HL-60 (cell line): ENCODE measurements around the gene SNAI3.

Experiments used
- CTCF ChIP-seq: IDR thresholded peaks from one replicate; pipeline ENCODE4 v1.5.1; 2011; ENCODE audit warnings: low read length, control low read depth, inconsistent platforms; ENCODE audit not compliant: insufficient read depth
- GABPA ChIP-seq: IDR thresholded peaks from 2 replicates; pipeline ENCODE4 v1.6.1; 2012; ENCODE audit warnings: low read depth
- POLR2AphosphoS5 ChIP-seq: IDR thresholded peaks from 2 replicates; pipeline ENCODE4 v1.6.1; 2012; ENCODE audit warnings: low read depth
- REST ChIP-seq: IDR thresholded peaks from 2 replicates; pipeline ENCODE4 v1.6.1; 2012; ENCODE audit warnings: low read depth; ENCODE audit not compliant: insufficient replicate concordance

- TF ChIP-seq CTCF (no peak), POLR2AphosphoS5 (no peak), REST (no peak), GABPA (no peak)
These were observed 47.5 kb upstream of the SNAI3 start for GRCh38 chr16:88733630-88734360.
